ENCODE data around the gene ADD3.
"Not testable (repeated sequence)": the region's sequence is repeated elsewhere in the genome, so short reads cannot be mapped to it uniquely, and the experiment has no call there.

The ADD3 gene

DNA sequence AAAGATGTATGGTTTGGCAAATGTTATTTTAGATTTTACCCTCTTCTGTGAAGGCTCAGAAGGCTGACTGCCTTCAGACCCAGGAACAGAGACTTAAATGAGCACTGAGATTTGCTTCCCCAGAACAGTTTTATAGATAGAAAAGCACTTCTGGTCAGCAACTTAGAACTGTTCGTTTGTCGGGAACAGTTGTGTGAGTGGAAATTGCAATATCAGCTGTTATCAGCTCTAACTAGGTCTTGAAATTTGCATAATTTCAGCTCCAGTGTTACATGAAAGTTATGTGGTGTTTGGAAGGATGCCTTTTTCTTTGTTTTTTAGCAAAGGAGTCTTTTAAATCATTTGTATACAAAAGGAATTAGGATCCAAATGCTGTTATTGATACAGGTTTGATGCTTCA lies 115.8 kb downstream of the ADD3 start:
- ChIA-PET CTCF (no interaction called here), POLR2A (no interaction called here)
- DNase-seq (ENCODE audit: extremely low spot score), result no peak
- TF ChIP-seq, protein P1, sequence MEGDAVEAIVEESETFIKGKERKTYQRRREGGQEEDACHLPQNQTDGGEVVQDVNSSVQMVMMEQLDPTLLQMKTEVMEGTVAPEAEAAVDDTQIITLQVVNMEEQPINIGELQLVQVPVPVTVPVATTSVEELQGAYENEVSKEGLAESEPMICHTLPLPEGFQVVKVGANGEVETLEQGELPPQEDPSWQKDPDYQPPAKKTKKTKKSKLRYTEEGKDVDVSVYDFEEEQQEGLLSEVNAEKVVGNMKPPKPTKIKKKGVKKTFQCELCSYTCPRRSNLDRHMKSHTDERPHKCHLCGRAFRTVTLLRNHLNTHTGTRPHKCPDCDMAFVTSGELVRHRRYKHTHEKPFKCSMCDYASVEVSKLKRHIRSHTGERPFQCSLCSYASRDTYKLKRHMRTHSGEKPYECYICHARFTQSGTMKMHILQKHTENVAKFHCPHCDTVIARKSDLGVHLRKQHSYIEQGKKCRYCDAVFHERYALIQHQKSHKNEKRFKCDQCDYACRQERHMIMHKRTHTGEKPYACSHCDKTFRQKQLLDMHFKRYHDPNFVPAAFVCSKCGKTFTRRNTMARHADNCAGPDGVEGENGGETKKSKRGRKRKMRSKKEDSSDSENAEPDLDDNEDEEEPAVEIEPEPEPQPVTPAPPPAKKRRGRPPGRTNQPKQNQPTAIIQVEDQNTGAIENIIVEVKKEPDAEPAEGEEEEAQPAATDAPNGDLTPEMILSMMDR (IDR thresholded peaks at IDR 0.05; ENCODE audit: control extremely low read depth, extremely low read depth, low read depth, missing control alignments), result no peak

DNA sequence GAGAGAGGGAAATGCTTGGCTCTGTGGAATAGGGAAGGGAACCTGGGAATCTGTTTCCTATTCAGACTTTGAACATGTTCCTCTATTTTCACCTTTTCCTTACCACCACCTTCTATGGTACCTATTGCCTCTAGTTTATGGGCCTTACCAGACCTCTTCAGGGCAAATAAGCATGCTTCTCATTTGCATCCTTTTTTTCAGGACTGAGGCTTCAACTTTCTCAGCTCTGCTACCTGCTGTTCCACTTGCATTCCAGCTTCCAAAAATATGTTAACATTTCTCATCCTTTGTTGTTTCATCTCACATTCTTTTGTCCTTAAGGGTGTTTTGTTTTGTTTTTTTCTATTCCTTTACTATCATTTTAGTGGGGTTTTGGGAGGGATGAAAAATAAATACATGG lies 121.7 kb downstream of the ADD3 start:
- ChIA-PET CTCF (interaction anchor here (1.0 kb wide), 1 partner anchor 31 kb away, joined by 3 read pairs; no protein-coding TSS in a partner anchor), POLR2A (no interaction called here)
- DNase-seq (ENCODE audit: extremely low spot score), result no peak
- TF ChIP-seq, protein P1 (IDR thresholded peaks at IDR 0.05; ENCODE audit: control extremely low read depth, extremely low read depth, low read depth, missing control alignments), result no peak

DNA sequence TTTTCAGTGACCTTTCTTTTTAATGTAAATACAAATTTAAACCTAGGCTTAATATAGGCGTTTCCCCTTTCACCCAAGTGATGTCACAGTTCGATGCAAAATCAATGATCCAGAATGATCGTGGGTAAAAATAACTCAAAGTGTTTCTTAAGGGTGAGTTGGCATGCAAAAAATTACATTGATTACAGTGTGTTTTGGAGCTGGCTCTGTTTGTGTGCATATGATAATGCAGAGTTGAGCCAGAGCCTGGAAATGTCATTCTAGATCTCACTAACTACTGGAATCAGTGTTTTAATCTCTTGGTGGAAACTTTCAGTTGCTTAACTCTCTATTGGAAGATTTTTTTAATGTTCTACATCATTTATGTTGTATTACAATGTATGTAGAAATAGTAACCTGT lies 127.1 kb downstream of the ADD3 start:
- TF ChIP-seq, protein P1 (IDR thresholded peaks at IDR 0.05; ENCODE audit: control extremely low read depth, extremely low read depth, low read depth, missing control alignments), result no peak
- no peak for DNase-seq (ENCODE audit: extremely low spot score)
- ChIA-PET CTCF (interaction anchor here (1.0 kb wide), 1 partner anchor 12 kb away, joined by 3 read pairs; no protein-coding TSS in a partner anchor), POLR2A (no interaction called here)

DNA sequence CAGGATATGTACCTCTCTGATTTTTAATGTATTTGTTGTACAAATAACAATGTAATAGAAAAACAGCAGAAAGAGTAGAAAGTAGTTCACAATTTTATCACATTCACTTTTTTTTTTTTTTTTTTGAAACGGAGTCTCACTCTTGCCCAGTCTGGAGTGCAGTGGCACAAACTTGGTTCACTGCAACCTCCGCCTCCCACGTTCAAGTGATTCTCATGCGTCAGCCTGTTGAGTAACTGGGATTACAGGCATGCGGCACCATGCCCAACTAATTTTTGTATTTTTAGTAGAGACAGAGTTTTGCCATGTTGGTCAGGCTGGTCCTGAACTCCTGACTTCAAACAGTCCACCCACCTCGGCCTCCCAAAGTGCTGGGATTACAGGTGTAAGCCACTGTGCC lies 128.1 kb downstream of the ADD3 start:
- POLR2A ChIA-PET; DNase-seq (ENCODE audit: extremely low spot score): not testable (repeated sequence)
- CTCF ChIA-PET, result interaction anchor here (0.7 to 1.3 kb wide), 6 partner anchors 10 to 156 kb away, joined by 3 to 5 read pairs (median 4); no protein-coding TSS in a partner anchor

DNA sequence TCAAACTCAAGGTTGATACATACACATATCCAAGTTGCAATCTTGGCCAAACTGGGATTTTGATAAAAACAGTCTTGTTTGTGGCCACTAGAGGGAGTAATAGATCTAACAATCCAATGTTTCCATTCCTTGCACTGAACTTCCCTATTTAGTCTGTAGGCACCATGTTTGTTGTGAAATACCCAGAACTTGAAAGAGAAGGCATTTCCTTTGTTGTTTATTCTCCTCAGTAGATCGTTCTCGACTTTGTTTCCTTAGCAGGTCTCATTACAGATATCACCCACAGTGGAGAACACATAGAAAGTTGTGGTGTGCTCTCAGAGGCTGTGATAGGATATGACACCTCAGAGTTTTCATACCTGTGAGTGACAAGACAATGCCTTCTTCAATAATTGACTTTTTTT lies 129.4 kb downstream of the ADD3 start:
- POLR2A ChIA-PET, result no interaction called here
- TF ChIP-seq, protein P1 (IDR thresholded peaks at IDR 0.05; ENCODE audit: control extremely low read depth, extremely low read depth, low read depth, missing control alignments), result peak; percentile 56
- CTCF ChIA-PET, result interaction anchor here (0.6 to 3.0 kb wide), 35 partner anchors 10 to 478 kb away, joined by 3 to 38 read pairs (median 6); partner anchors contain the start of gene SMNDC1
- DNase-seq (ENCODE audit: extremely low spot score), result peak; percentile 56

DNA sequence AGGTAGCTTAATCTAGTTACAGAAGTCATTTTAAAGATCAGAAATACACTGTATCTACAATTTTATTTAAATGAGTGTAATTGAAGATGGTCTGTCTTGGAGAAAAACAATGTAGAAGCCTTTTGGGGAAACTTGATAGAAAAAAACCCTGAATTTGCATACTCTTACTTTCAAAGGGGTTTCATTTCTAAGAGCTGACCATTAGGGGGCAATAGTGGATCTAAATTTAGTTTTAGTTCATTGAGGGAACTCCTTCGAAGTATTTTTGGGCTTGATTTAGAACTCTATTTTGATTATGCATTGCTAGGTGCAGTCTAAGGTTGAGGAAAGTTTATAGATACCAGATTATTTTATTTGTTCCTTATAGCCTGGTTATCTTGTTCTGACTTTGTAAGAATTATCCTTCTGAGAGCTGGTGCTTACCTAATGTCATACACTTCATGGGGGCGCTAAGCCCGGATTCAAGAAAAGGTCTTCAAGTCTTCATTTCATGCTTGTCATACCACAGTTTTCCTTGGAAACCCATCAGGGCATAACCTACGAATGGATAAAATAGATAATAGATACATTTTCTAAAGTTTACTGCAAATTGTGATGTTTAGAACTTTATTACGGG lies 130.5 kb downstream of the ADD3 start:
- CTCF ChIA-PET, result interaction anchor here (0.8 to 3.0 kb wide), 49 partner anchors 9 to 477 kb away, joined by 3 to 38 read pairs (median 5); partner anchors contain the start of gene SMNDC1
- peak; percentile 66 for DNase-seq (ENCODE audit: extremely low spot score)
- POLR2A ChIA-PET, result no interaction called here
- TF ChIP-seq, protein P1 (IDR thresholded peaks at IDR 0.05; ENCODE audit: control extremely low read depth, extremely low read depth, low read depth, missing control alignments), result peak; percentile 50

DNA sequence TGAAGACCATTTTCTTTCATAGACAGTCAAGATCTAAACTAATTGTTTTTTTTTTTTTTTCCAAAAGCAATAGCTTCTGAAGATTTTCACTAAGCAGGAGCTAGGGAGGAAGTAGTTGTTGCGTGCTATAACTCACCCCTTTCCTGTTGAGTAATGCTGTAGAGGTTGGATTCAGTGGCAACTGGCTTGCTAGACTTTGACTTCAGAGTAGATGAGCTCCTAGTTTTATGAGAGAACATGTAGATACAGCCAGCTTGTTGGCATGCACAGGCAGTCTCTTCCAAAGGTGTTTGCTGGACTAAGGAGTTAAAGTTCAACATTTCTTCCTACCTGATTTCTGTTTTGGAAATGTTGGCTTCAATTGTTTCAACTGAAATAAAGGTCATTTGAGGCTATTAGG lies 133.4 kb downstream of the ADD3 start:
- ChIA-PET CTCF (interaction anchor here (0.9 to 6.1 kb wide), 7 partner anchors 8 to 138 kb away, joined by 3 to 39 read pairs (median 4); no protein-coding TSS in a partner anchor), POLR2A (no interaction called here)

More for the DNA sequence above, 133.4 kb downstream of the ADD3 start:
- DNase-seq (ENCODE audit: extremely low spot score), result no peak
- TF ChIP-seq, protein P1 (IDR thresholded peaks at IDR 0.05; ENCODE audit: control extremely low read depth, extremely low read depth, low read depth, missing control alignments), result no peak
